T47D (cell line): ENCODE measurements around the gene IL1R1.

Source experiments
- DNase-seq, 2 experiments: peaks; one replicate each; pipeline versions ENCODE4 v3.0.0 to v3.0.0-alpha.2; 2011 to 2012; ENCODE audit warnings: low read depth in 1 of 2, low spot score in 1 of 2
- JUND ChIP-seq: IDR thresholded peaks from 2 replicates; pipeline ENCODE4 v1.6.1; 2012; ENCODE audit warnings: low read depth
- in situ Hi-C: cut with HindIII; loops from 2 replicates; pipeline ENCODE4 v1.10.0; 2016; ENCODE audit warnings: low sequenced_read_pairs, low pct_unique_long_range_greater_than_20kb

IL1R1 gene

DNA sequence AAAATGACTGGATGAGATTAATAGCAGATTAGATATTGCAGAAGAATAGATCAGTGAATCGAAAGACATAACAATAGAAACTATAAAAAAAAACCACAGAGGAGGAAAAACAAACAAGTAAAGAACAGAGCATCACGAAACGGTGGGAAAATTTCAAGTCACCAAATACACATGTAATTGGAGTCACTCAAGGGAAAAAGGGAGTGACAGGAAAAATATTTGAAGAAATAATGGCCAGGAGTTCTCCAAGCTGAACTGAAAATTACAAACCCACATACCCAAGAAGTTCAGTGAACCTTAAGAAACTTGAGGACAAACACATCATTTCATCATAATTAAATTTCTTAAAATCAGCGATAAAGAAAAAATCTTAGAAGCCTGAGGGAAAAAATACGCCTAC, 11.0 kb upstream of the IL1R1 start:
- no peak for DNase-seq
- in situ Hi-C loops: no loop called here

DNA sequence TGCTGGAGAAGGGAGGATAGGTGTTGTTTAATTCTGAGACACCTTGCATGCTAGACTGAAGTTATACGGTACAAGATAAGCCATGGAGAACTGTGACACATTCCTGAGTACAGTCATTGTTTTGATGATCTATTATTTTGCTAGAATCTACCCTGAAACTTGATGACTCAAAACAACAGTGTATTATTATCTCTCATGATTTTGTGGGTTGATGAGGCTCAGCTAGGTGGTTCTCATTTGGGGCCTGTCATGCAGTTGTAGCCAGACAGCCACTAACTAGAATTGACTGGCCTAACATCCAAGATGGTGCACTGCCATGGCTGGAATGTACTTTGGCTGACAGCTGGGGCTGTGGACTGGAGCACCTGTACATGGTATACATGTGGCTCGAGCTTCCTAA, 5.4 kb upstream of the IL1R1 start:
- in situ Hi-C loops: no loop called here
- TF ChIP-seq JUND: no peak
- no peak for DNase-seq

More for the DNA sequence above, 11.0 kb upstream of the IL1R1 start:
- TF ChIP-seq JUND: no peak

DNA sequence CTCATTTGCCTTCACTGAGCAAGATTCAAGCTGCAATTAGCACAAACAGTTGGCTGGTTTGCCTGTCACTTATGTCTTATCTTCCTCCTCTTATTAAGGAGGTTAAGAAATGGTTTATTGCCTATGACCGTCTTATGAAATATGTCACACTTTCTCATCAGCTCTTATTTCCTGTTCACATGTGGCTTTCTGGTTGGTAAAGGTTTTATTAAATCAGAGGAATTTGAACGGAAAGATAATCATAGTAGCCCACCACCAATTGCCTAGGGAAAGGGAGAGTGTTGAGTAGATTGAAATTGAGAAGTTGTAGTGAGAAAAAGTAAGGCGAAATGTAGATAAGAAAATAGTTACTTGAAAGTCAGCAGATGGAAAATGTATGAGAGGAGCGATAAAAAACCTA, 4.2 kb upstream of the IL1R1 start:
- DNase-seq: no peak
- in situ Hi-C loops: no loop called here
- TF ChIP-seq JUND: no peak

DNA sequence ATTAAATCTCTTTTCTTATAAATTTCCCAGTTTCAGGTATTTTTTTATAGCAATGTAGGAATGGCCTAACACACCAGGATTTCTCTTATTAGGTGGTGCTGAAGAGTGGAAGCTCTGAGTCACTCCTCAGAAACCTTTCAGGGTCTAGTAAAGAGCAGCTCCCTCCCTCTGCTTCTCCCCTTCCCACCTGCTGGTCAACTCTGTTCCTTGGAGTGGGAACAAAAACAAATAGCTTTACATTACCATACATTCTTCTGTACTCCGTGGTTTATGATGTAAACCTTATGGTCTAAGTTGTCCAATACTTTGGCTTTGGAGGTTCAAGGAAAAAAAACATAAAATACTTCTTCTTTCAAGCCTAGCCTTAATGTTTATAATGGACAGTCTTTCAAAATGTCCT, 2.7 kb upstream of the IL1R1 start:
- in situ Hi-C loops: no loop called here
- no peak for DNase-seq
- no peak for TF ChIP-seq JUND

DNA sequence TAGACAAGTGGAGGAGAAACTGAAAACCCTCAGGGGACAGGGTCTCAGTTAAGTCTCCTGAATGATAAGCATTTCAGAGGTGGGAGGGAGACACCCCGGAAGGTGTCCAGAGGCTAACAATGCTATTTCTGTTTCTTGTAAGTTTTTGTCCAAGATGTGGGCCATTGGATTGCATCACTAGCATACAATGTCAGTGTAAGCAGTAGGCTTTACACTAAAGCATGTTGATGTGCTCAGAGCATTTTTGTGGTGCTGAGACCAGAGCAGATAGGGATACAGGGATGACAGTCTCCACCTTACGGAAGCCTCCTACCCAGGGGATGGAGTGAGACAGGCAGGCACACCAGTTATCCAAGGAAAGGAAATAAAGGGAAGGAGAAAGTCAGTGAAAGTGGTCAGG, 2.2 kb upstream of the IL1R1 start:
- in situ Hi-C loops: no loop called here
- no peak for DNase-seq
- TF ChIP-seq JUND: no peak

DNA sequence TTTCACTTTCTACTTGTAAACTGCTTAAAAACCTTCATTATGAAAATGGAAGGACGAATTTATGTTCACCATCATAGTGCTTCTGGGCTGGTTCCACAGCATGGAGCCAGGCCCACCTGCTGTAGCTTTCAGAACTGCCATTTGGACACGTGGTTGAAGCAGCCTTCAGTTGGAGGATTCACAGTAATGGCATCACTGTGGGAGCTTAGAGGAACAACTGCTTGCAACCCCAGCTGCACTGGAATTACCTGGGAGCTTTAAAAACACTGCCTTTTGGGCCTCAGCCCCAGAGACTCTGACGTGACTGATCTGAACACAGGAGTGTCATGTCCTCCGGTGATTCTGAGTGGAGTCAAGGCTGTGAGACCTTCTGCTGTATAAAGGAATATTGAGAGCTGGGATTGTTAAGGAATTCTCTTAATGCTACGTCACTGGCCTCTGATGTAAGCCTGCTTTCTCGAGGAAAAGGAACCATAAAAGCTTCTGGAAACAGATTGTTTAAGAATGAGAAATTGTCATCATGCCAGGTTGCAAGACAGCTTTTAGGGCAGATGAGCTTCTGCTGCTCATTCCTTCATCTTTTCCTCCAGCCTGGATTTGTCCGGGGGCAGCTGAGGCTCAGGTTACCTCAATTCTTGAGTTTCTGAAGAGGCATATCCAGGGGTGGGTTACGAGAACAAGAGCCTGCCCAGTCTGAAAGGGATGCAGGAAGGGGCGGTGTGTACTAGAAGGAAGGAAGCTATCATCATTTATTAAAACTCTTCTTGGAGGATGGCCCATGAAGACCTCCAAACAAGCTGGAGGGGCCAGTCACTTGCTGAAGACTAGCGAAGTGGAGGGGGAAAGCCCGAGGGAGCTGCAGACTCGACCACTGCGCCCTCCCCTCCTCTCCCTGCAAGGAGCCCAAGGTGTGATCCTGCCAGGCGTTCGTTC, 1.3 kb upstream of the IL1R1 start:
- no peak for TF ChIP-seq JUND
- in situ Hi-C loops: no loop called here
- no peak for DNase-seq

DNA sequence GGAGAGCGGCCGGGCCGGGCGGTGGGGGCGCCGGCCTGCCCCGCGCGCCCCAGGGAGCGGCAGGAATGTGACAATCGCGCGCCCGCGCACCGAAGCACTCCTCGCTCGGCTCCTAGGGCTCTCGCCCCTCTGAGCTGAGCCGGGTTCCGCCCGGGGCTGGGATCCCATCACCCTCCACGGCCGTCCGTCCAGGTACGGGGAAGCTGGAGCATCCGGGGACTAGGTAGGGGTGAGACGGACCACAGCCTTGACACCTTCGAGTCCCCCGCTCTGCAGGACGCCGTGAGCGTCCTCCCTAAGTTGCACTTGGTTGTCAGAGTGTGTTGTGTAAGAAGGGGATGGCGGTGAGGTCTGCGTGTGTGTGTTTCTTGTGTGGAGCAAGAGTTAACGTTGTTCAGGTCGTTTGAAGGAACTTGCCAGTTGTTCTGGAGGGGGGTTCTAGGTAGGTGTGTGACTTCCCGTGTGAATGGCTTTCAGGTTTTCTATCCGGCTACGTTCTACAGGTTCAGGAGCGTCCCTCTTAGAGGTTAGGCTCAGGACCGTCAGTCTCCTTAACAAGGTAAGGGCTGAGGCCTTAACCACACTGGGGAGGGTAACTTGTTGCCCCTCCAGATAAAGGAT, 393 bp downstream of the IL1R1 start:
- in situ Hi-C loops: no loop called here
- no peak for TF ChIP-seq JUND
- DNase-seq: peak; percentile 13 to 33

DNA sequence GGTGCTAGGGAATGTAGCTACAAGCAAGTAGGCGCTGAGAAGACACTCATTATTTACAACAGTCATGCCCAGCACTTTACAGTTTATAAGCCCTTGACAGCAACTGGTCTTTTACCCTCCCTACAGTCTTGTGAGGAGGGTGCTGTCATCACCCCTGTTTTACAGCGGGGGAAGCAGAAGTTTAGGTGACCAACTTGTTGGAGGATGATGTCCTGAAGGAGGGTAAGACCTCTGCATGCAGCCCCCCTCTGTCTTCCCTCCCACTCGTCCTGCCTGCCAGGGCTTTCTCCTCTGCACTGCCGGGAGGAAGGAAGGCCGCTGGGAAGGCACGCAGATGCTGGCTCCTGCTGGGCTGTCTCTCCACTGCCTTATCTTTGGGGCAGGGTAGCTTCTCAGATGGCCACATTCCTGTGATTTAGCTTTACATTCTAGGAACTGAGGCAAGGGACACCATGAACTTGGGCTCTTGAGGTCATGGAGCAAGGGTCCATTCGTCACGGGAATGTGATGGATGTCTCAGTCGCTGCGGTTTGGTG, 972 bp downstream of the IL1R1 start:
- DNase-seq: no peak
- in situ Hi-C loops: no loop called here

GRCh38 chr2:102144128-102144527, 1.6 kb downstream of the IL1R1 start:
- no peak for TF ChIP-seq JUND
- in situ Hi-C loops: no loop called here
- DNase-seq: no peak

More for the DNA sequence above, 972 bp downstream of the IL1R1 start:
- no peak for TF ChIP-seq JUND

DNA sequence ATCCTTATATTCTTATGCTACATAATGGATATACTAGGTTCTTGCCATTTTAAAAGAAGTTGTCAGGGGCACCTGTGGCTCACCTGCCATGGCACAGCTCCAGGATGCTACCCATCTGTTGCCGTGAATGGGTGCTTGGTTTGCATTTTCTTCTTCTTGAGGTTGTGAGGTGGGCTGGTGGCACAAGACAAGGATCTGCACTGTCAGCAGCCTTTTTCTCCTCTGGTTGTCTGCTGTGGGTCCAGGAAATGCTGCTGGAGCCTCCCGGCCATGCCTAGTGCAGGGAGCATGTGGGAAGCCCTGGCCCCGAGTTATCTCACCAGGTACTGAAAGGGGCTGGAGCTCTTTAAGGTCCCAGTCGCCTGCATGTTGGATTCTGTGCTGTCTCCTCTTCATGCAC, 2.6 kb downstream of the IL1R1 start:
- in situ Hi-C loops: no loop called here
- no peak for TF ChIP-seq JUND
- DNase-seq: no peak

DNA sequence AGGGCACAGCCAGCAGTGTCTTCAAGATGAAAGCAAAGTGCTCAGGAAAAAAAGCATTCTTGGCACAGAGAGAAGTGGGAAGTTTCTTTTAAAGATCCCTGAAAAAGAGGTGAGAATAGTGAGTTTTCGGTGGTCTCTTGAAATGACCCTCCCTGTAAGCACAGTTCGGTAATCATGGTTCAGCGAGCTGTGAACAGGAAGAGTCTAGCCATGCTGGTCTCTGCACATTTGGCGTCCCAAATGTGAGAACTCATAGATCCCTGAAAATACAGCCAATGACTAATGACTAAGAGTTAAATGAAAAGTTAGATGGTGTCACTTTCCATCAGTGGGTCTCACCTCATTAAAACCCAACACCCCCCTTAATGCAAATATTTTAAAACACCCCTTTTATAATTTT, 3.4 kb downstream of the IL1R1 start:
- in situ Hi-C loops: no loop called here
- no peak for DNase-seq
- TF ChIP-seq JUND: no peak

DNA sequence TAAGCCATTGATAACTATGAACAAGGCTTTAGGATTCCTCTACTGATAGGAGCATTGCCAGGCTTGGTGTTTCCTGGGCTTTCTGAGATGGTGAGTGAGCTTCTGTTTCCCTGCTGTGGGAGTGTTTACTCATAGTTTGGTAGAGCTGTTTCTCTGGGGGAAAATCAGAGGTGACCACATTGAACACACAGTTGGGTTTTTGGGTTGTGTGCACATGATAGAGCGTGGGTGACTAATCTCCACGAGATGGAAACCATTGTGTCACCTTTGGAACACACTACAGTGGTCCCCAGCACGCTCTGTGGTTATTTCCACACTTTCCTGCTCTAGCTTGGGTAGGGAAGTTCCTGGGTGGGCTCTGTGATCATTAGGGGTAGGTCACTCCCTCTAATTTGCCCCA, 5.4 kb downstream of the IL1R1 start:
- TF ChIP-seq JUND: no peak
- no peak for DNase-seq
- in situ Hi-C loops: no loop called here

DNA sequence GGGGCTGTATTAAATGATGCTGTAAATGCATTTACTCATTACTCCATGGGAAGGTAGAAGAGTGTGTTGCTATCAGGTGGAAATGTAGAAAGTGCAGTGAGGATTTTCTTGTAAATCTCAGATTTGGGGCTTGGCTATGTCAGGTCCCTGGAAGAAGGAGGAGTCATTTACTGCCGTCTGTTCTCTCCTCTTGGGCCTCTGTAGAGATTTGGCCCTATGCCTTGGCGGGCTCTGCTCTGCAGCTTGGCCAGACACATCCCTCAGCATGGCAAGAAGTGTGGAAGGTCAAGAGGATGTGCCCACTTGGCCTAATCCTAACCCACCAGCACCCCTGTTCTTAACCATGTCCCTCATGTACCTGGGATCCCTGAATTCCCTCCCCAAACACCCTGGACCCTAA, 6.7 kb downstream of the IL1R1 start:
- in situ Hi-C loops: no loop called here
- no peak for TF ChIP-seq JUND
- no peak for DNase-seq
